ENCODE results near the gene HNRNPL. TPM values are rescaled to one million over a fixed set of nuclear protein-coding genes. Genes with fewer than 3 reads are reported as not detected.

HNRNPL gene
- polyA plus RNA-seq, 2 of the 4 experiments (the other 2 are of a cell fraction): 380 to 487 TPM

GRCh38 chr19:38837656-38838121 lies 12.1 kb downstream of the HNRNPL start (continued):
- no peak for TF ChIP-seq RNF2 (IDR thresholded peaks at IDR 0.05; ENCODE audit: borderline replicate concordance, low read depth)
- no peak for TF ChIP-seq FOXS1 (CRISPR knock-in tag; IDR thresholded peaks at IDR 0.05)
- TF ChIP-seq JUN (IDR thresholded peaks at IDR 0.05): no peak; a peak in 1 of 5 replicates
- TF ChIP-seq FOSB (CRISPR knock-in tag; IDR thresholded peaks at IDR 0.05): no peak
- TF ChIP-seq CHD4 (IDR thresholded peaks at IDR 0.05; ENCODE audit: borderline replicate concordance): no peak
- no peak for TF ChIP-seq PHF8 (IDR thresholded peaks at IDR 0.05; ENCODE audit: borderline replicate concordance, low read depth)
- TF ChIP-seq, protein P1, sequence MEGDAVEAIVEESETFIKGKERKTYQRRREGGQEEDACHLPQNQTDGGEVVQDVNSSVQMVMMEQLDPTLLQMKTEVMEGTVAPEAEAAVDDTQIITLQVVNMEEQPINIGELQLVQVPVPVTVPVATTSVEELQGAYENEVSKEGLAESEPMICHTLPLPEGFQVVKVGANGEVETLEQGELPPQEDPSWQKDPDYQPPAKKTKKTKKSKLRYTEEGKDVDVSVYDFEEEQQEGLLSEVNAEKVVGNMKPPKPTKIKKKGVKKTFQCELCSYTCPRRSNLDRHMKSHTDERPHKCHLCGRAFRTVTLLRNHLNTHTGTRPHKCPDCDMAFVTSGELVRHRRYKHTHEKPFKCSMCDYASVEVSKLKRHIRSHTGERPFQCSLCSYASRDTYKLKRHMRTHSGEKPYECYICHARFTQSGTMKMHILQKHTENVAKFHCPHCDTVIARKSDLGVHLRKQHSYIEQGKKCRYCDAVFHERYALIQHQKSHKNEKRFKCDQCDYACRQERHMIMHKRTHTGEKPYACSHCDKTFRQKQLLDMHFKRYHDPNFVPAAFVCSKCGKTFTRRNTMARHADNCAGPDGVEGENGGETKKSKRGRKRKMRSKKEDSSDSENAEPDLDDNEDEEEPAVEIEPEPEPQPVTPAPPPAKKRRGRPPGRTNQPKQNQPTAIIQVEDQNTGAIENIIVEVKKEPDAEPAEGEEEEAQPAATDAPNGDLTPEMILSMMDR (IDR thresholded peaks at IDR 0.05): no peak
- TF ChIP-seq TFCP2L1 (CRISPR knock-in tag; IDR thresholded peaks at IDR 0.05): no peak
- TF ChIP-seq POLR2A (IDR thresholded peaks at IDR 0.05; ENCODE audit: low read length): no peak
- no peak for TF ChIP-seq FOSL2 (IDR thresholded peaks at IDR 0.05)
- TF ChIP-seq FOSL2 (CRISPR knock-in tag; IDR thresholded peaks at IDR 0.05): peak; percentile 69
- no peak for TF ChIP-seq HDAC2 (IDR thresholded peaks at IDR 0.05)
- TF ChIP-seq USF2 (IDR thresholded peaks at IDR 0.05): no peak
- no peak for TF ChIP-seq MYC (IDR thresholded peaks at IDR 0.05; ENCODE audit: borderline replicate concordance, low read length)
- TF ChIP-seq MAFK (IDR thresholded peaks at IDR 0.05; ENCODE audit: partially characterized antibody): peak; percentile 30
- no peak for TF ChIP-seq BHLHE40 (IDR thresholded peaks at IDR 0.05; ENCODE audit: low read depth, low read length)
- no peak; a peak in 1 of 5 replicates for TF ChIP-seq RAD21 (conservative IDR thresholded peaks at IDR 0.05 in 1 of 2, IDR thresholded peaks at IDR 0.05 in 1 of 2)
- TF ChIP-seq GATA3 (IDR thresholded peaks at IDR 0.05; ENCODE audit: borderline replicate concordance): peak; percentile 89; the same call in 1 of the 2 replicates
- TF ChIP-seq, protein P2, sequence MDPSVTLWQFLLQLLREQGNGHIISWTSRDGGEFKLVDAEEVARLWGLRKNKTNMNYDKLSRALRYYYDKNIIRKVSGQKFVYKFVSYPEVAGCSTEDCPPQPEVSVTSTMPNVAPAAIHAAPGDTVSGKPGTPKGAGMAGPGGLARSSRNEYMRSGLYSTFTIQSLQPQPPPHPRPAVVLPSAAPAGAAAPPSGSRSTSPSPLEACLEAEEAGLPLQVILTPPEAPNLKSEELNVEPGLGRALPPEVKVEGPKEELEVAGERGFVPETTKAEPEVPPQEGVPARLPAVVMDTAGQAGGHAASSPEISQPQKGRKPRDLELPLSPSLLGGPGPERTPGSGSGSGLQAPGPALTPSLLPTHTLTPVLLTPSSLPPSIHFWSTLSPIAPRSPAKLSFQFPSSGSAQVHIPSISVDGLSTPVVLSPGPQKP (IDR thresholded peaks at IDR 0.05; ENCODE audit: low read depth, low read length): no peak
- peak; percentile 60; the same call in 1 of the 2 replicates for TF ChIP-seq RARB (CRISPR knock-in tag; IDR thresholded peaks at IDR 0.05)
- TF ChIP-seq HEYL (CRISPR knock-in tag; IDR thresholded peaks at IDR 0.05): no peak
- TF ChIP-seq TP53 (CRISPR knock-in tag; IDR thresholded peaks at IDR 0.05): peak; percentile 90; the same call in 1 of the 2 replicates
- TF ChIP-seq NR3C1 (IDR thresholded peaks at IDR 0.05): no peak

GRCh38 chr19:38836983-38837626 lies 12.7 kb downstream of the HNRNPL start:
- TF ChIP-seq HOXA7 (CRISPR knock-in tag; IDR thresholded peaks at IDR 0.05) (no peak), NPAS2 (CRISPR knock-in tag; IDR thresholded peaks at IDR 0.05; ENCODE audit: borderline replicate concordance) (no peak), ATOH8 (CRISPR knock-in tag; IDR thresholded peaks at IDR 0.05; ENCODE audit: low read depth) (0 out of 2 replicates have a peak, but pooled peaks have one; percentile 8), EHF (CRISPR knock-in tag; IDR thresholded peaks at IDR 0.05) (0 out of 2 replicates have a peak, but pooled peaks have one; percentile 22), POLR2A (IDR thresholded peaks at IDR 0.05; ENCODE audit: low read length) (peak; percentile 5; the same call in 1 of the 2 replicates)
- TF ChIP-seq, protein P3, sequence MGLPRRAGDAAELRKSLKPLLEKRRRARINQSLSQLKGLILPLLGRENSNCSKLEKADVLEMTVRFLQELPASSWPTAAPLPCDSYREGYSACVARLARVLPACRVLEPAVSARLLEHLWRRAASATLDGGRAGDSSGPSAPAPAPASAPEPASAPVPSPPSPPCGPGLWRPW (IDR thresholded peaks at IDR 0.05): no peak
- CTCF ChIA-PET: interaction anchor here (0.9 to 3.4 kb wide), 11 partner anchors 10 to 293 kb away, joined by 3 to 21 read pairs (median 7); partner anchors contain the start of genes MRPS12 and SARS2
- H3K4me2 ChIP-seq: peak overlapping the region; percentile 40
- no peak overlapping the region for H3K4me3 ChIP-seq
- no peaks in the 10 kb centered on the region for H3K9me3 ChIP-seq
- ATAC-seq (peak; percentile 4 to 8; a peak in 4 of 6 replicates), FAIRE-seq (no peak), DNase-seq (ENCODE audit: low read depth in 1 of 2, low spot score in 1 of 2) (no peak)
- peak overlapping the region; percentile 39 to 76; a peak in 5 of 6 replicates for H3K27ac ChIP-seq
- WGBS (ENCODE audit: missing lambda C conversion rate): 86% methylated on average over 6 of the region's 6 CpGs
- H3K4me1 ChIP-seq: peaks cover 85% of the 10 kb centered on the region
- POLR2A ChIA-PET: interaction anchor here (0.6 to 6.5 kb wide), 7 partner anchors 9 to 189 kb away, joined by 3 to 62 read pairs (median 5); partner anchors contain the start of genes ACTN4 and HNRNPL

Data from A549 (cell line).